NCI-H69 (cell line): Measurements from ENCODE around the gene NDUFA5.

Experiments used
- DNase-seq: peaks from one replicate; lab custom pipeline; 2025; lab: John Stamatoyannopoulos, UW

Gene NDUFA5

DNA sequence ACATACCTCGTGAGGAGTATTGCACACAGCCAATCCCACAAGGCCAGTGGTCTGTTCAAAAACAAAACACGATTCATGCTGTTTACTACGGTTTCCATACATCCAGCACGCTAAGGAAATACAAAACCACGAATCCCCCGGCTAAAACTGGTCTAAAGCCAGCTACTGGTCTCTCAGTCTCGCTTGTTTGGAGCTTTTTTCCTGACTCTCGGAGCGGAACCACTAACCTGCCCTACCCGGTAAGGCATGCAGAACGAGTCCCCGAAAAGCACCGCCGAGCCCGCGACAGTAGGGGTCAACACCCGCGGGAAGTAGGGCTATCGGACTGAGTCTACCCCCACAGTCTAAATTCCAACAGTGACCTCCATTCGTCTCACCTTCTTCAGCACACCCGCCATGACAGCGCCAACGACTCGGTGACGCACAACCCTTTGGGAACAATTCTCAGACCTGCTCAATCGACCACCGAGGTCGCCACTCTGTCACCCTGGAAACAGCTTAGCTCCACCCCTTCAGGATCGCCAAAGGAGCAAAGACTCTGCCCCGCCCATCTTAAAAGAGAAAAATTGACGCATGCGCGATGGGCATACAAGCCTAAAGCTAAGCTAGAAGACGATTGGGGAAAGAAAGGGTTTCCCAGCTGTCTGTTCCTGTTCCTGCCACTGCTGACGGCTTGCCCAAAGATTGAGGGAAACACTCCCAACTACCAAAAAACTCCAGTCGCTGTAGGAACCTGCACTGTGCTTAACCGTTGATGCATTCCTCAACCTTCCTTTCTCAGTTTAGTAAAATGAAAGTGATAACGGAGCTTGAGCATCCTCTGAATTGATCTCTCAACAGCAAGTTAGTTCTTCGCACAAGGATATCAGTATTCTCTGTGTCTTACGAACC lies at the start of gene NDUFA5:
TSS of gene NDUFA5 (minus strand) at position 421 of the 891 bp plus-strand sequence. CDS start at position 398, 23 bp downstream.
- peak; percentile 100 for DNase-seq

DNA sequence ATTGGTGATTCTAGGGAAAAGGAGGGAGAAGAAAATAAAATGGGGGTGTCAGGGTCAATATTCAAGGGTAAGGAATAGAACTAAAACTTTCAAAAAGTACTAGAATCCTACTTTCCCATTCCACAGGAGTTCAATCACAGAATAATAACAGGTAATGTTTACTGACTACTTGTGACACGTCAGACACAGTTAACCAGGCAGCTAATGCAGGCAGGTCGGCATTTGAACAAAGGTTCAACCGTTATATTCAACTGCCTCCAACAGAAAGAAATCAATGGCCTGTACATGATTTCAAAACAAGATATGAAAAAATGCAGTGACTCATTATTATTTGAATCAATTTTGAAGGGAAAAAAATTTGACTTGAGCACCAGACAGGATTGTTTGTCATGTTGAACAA lies 47.1 kb upstream of the NDUFA5 start:
- peak; percentile 46 for DNase-seq

DNA sequence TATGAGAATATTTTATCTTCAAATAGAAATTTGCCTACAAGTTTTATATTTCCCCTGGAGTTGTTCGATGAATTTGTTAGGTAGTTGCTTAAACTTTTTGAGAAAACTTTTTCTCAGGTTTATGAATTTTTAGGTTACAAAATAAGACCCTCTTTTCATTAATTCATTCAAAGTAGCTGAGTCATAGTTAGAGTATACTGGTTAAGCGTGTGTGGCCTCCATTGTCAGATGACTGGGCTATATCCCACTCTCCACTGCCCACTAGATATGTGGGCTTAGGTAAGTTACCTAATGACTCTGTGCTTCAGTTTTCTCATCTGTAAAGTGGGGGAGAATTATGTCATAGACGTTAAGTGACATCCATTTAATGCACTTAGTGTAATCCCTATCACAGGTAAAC lies 45.0 kb upstream of the NDUFA5 start:
- DNase-seq: peak; percentile 40

DNA sequence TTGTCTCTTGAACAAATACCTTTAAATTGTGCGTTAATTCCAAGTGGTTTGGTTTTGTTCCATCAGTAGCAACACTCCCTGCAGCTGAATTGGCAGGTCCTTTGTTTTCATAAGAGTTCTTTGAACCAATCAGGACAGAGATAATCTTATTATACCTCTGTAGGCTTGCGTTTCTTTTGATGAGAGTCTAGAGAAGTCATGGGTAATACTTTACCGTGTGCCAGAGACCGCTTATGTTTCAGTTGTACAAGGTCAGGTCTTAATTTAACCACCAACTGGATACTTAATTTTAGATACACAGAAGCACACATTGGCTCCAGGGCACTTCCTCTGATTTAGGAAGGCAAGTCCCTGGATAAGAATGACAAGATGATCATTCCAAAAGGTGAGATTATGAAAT lies 43.9 kb upstream of the NDUFA5 start, which contains the start of gene ASB15:
TSS of gene ASB15 (plus strand) at position 292 of the 400 bp plus-strand sequence. CDS start 12,682 bp downstream, outside the sequence.
- DNase-seq: peak; percentile 97

DNA sequence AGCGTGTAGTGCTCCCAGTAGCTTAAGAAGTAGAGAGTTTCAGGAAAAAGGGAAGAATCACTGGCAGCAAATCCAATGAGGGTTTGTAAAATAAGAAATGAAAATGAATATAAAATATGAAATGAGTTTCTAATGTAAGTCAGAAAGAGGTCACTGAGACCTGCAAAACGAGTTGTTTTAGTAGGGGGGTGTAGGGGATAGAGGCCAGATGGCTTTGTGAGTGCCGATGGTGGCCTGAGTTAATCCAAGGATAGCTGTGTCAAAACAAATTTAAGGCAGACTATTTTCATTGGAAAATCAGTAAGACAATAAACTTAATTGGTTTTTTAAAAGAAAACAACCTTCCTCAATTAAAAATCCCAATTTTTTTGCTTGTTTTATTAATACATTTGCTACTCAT lies 43.3 kb upstream of the NDUFA5 start:
- peak; percentile 50 for DNase-seq

DNA sequence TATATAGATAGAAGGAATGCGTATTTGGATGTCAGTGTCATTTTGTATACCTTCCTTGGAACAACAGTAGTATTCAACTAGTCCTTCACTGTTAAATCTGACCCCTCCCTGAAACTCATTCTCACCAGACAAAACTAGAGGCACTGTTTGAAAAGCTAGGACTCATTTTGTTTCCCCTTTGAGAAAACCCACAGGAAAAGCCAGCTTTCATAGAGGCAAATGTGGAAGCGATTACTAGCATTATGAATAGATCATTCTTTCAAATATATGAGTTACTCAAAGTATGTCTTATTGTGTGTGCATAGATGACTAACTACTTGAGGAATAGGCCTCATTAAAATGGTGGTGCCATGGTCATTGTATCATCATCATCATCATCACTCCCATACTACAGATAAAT lies 42.1 kb upstream of the NDUFA5 start:
- DNase-seq: peak; percentile 14

DNA sequence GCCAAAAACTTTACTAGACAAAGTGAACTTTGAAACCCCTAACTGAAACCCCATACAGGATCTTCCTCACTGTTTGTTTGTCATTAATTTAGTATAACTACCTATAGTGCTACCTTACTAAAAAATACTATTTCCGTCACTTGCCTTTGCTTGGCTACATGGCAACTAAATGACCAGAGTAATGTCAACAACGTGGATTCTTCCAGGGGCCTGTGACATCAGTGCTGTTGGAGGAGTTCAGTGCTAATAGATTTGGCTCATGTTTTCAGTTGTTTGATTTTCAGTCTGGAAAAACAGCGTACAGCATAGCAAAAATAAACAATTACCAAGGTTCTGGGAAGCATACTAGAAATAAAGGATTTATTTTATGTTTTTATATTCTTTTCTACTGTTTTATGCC lies 41.0 kb upstream of the NDUFA5 start:
- DNase-seq: no peak

DNA sequence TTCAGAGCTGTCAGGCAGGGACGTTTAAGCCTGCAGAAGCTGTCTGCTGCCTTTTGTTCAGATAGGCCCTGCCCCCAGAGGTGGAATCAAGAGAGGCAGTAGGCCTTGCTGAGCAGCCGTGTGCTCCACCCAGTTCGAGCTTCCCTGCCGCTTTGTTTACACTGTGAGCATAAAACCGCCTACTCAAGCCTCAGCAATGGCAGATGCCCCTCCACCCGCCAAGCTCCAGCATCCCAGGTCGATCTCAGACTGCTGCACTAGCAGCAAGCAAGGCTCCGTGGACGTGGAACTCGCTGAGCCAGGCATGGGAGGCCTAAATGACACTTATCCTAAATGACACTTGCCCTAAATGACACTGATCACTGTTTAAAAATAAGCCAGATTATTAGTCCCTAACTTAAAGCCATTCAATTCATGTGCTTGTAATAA lies 37.2 kb upstream of the NDUFA5 start:
- peak; percentile 93 for DNase-seq

DNA sequence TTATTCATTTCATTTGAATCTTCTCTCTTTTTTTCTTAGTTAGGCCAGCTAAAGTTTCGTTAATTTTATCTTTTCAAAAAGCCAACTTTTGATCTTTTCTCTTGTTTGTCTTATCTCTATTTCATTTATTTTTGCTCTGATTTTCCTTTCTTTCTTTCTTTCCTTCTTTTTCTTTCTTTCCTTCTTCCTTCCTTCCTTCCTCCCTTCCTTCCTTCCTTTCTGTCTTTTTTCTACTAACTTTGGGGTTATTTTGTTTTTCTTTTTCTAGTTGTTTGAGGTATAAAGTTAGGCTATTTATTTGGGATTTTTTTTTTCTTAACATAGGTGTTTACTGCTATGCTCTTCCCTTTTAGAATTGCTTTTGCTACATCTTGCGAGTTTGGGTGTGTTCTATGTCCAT lies 30.8 kb upstream of the NDUFA5 start:
- no peak for DNase-seq

DNA sequence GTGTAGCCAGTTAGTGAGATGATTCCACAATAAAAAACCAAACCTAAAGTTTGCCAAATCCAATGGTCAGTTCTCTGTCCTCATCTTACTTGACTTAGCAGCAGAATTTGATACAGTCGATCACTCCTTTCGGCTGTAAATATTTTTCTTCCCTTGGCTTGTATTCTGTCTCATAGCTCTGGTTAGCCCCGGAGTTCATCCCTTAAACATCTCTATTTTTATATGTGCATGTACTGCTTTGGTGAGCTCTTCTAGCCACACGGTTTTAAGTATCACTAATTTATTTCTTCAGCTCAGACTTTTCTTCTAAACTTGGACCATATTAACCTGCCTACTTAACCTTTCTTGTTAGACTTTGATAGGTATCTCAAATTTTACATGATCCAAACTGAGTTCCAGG lies 26.2 kb upstream of the NDUFA5 start:
- DNase-seq: no peak

DNA sequence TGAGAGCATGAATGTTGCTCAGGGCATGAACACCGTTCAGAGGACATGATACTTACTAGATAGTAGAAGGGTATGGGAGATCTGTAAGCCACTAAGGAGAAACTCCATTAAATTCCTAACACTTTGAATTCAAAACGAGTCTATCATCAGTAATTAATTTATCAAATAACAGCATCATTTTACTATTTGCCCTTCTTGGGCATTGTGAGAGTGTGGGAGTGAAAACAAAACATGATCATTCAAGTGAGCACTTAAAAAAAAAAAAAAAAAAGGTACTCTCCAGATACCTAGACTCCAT lies 23.5 kb upstream of the NDUFA5 start:
- DNase-seq: no peak

DNA sequence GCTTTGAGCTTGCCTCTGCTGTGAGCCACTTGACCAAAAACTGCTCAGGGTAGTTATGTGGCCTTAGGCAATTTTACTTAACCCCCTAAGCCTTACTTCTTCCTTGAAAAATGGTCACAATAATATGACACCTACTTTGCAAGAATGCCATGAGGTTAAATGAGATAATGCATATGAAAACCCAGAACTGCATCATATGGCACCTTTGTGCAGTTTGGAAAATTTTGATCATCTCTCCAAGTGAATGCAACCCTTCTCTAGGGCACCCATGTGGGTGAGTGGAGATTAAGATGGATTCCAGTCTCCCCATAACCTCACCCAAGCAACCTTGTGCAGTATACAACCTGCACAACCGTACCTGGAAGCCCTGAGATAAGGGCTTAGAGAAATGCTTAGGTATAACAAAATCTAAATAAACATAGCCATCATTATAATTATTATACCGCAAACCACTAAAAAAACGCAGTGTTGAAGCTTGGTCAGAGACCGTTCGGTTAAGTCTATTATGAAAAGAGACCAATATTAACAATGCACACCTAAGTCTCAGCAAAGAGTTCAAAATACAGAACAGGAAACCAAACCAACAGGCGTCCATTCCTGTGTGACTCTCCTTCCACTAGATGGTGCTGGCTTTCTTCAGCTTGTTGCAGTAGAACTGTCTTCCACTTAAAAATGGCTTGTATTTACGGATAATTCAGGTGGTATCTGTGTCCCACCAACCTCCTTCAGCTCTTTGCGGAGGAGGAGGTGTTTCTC lies 23.0 kb upstream of the NDUFA5 start:
- peak; percentile 91 for DNase-seq

DNA sequence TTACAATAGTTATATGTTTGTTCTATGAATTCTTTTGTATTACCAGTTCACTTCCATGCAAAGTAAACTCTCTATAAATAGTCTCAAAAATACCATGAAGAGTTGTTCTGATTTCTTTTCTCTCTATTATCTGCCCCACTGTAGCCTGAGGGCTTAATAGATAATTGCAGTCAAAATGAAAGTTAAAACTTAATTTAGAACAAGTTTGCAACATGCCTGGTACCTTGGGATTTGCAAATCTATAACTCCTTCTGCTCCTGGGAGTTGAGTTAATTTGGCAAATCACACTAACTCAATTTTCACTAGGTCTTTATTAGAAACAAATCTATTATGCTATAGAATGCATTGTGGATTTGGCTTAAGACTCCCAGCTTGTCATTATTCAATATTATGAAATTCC lies 21.8 kb upstream of the NDUFA5 start:
- DNase-seq: no peak

DNA sequence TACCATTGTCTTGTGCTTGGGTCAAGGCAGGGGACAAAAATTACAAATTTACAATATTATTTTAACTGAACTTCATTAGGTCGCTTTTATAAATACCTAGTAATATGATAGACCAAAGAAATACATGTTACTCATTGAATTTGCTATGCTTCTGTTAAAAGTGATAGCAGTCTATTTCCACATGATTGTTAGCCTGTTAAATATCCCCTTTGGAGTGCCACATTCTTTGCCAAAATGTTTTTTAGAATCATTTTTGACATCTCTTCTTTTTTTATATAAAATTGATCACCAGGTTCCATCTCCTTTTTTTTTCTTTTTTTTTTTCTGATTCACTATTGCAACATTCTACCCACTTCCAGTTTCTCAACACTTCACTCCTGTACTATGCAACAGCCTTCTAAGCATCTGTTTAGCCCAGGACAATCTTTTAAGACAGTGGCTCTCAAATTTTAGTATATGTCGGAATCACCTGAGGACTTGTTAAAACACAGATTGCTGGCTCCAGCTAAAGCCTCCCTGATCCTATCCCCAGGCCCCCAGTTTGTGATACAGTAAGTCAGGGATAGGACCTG lies 16.4 kb upstream of the NDUFA5 start:
- no peak for DNase-seq

DNA sequence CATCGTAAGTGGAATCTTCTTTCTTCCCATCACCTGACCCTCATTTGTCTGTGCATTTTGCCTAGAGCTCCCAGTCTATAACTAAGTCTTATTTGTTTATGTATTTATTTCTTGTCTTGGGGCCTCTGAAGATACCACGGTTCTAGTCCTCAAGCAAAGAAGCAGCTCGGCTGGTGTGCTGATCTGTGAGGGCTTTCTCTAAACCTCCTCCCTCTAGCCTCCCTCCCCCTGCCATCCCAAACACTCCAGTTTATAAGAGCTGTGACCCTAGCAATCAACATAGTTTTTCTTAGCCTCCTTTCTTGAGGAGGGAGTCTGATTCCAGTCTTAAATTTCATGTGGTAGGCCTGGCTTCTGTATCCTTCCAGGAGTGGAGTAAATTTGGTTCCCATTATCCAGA lies 15.7 kb upstream of the NDUFA5 start:
- no peak for DNase-seq

DNA sequence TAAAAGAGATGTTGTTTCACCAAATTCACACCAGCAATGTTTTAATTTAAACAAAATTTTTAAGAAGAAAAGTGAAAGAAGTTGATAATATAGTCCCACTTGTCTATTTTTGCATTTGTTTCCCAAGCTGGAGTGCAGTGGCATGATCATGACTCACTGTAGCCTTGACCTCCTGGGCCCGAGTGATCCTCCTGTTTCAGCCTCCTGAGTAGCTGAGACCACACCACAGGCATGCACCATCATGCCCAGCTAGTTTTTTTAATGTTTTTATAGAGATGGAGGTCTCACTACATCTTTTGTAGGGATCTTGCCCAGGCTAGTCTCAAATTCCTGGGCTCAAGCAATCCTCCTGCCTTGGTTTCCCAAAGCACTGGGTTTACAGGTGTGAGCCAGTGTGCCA lies 14.1 kb upstream of the NDUFA5 start:
- no peak for DNase-seq

DNA sequence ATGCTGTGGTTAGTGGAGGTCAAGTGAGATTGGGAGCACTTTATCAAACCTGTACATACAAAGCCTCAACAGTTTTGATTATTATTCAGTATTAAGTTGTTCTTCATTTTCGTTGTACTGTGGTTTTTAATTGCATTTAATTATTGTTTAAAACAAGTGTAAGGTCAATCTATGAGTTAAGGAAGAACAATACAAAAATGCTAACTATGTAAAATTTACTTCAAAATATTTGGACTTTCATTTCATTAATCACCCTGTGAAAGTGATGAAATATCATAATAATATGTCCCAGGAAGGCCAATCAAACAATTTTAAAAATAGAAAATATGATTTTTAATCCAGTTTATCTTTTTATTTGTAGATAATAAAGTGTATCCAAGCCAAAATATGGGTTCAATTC lies 13.6 kb upstream of the NDUFA5 start:
- DNase-seq: no peak

DNA sequence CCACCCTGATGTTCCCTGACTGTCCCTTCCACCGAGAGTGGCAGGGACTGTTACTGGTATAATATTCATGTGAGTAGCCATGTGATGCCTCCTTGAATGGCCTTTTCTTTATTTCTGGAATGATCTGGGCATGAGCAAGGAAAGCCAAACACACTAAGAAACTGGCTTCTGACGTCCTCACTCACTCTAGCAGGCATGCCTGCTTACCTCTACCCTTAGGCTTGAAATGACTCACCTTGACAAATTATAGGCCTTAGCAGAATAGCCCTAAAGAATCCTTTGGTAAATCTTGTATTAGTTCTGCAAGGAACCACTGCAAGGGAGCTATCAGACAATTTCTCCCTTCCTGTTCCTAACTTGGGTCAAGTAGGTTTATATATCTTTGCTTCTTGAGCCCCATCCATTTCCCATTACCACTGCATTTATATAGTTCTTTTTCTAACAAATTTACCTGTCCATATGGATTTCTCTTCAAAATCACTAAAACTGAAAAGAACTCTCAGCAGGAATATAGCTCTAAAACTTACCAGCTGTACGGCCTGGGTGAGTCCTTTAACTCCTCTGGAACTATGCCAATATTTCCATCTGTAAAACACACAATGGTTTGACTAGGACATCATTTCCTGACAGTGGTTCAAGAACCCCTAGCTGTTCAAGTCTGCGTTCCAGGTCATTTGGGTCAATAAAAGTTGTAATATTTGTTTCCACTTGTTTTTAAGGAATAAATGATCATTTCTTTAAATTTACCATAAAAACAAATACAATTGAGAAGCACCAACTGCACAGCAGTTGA lies 13.0 kb upstream of the NDUFA5 start:
- DNase-seq: peak; percentile 91

DNA sequence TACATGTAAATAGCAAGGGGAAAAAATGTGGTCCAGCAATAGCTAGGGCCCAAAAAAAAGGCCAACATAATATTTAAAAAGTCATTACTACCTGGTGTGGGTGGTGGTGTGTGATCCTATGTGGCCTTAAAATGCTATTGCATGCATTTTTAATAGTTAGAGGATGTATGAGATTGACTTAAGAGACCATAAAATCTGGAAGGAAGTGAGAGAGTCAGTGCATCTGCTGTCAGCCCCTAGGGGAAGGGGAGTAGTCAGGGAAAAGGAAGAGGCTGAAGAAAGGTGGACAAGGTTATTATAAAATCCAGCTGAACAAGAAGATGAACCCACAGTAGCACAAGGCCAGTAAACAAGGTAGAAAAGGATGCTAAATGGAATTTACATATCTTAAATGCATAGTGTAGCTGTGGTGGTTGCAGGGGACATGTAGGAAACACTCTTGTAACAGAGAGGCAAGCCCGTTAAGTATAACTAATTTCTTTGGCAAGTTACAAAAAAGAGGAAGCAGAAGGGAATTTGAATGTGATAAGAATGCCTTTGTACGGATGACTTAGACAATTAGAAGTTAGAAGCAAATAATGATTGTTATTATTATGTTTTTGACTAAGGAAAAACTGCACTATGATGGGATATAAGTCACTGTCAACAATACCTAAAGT lies 11.9 kb upstream of the NDUFA5 start:
- peak; percentile 53 for DNase-seq

DNA sequence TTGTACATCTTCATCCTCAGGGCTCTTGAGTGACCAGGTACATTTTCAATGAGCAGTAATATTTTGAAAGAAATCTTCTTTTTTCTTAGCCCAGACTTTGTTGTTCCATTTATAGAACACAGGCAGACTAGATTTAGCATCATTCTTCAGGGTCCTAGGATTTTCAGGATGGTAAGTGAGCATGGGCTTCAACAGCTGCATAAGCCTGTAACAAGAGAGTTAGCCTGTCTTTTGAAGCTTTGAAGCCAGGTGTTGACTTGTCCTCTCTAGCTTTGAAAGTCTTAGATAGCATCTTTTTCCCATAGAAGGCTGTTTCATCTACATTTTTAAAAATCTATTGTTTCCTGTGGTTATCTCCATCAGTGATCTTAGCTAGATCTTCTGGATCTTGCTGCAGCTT lies 4.5 kb upstream of the NDUFA5 start:
- no peak for DNase-seq

DNA sequence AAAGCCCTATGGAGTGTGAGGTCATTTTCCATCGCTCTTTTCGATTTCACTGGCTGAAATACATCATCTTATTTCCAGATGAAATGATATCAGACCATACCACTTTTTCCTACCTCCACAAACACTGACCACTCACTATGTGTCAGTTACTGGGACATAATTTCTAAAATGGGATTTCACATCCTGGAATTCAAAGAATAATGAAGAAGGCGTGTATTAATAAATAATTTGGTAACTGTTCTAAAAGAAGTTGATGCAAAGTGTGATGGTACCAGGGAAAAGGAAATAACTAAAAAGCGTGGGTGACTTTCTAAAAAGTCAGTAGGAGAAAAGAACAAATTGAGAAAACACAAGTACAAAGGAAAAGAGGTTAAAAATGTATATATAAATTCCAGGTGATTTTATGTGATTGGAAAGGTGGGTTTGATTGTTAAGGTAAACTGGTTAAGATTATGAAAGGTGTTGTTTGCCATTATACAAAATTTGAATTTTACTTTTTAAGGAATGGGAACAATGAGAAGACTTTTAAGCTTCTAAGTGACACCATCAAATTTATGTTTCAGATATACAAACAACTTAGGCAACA lies 764 bp upstream of the NDUFA5 start:
- no peak for DNase-seq
